HEK293 (cell line): ENCODE data around the gene PTPRG.

Source experiments
- BCL11A ChIP-seq: fragments of 450-650 bp; formaldehyde crosslinking; IDR thresholded peaks from 2 replicates; pipeline ENCODE4 v1.5.1; 2016; ENCODE audit warnings: low read depth, missing biosample characterization, missing genetic modification characterization
- CTCF ChIP-seq: fragments of 450-650 bp; formaldehyde crosslinking; IDR thresholded peaks from 2 replicates; pipeline ENCODE4 v1.5.1; 2016; ENCODE audit warnings: missing biosample characterization, missing genetic modification characterization
- ZBTB17 ChIP-seq: fragments of 450-650 bp; formaldehyde crosslinking; IDR thresholded peaks from 2 replicates; pipeline ENCODE4 v1.5.1; 2016; ENCODE audit warnings: missing biosample characterization, missing genetic modification characterization
- ZBTB26 ChIP-seq: fragments of 450-650 bp; formaldehyde crosslinking; optimal IDR thresholded peaks from 2 replicates; pipeline ENCODE3; 2016; ENCODE audit warnings: missing biosample characterization, mild to moderate bottlenecking, missing genetic modification characterization
- ZNF112 ChIP-seq: fragments of 450-650 bp; formaldehyde crosslinking; IDR thresholded peaks from 2 replicates; pipeline ENCODE4 v1.5.0; 2017; ENCODE audit warnings: missing biosample characterization, missing genetic modification characterization
- ZNF449 ChIP-seq: fragments of 450-650 bp; formaldehyde crosslinking; IDR thresholded peaks from 2 replicates; pipeline ENCODE4 v1.5.1; 2017; ENCODE audit warnings: missing biosample characterization, mild to moderate bottlenecking, missing genetic modification characterization, moderate library complexity
- ZNF513 ChIP-seq: fragments of 450-650 bp; IDR thresholded peaks from 2 replicates; pipeline ENCODE4 v1.5.1; 2018; ENCODE audit warnings: missing biosample characterization, missing genetic modification characterization
- ZNF521 ChIP-seq: fragments of 450-650 bp; formaldehyde crosslinking; IDR thresholded peaks from 2 replicates; pipeline ENCODE4 v1.5.1; 2017; ENCODE audit warnings: missing biosample characterization, mild to moderate bottlenecking, missing genetic modification characterization
- ZNF548 ChIP-seq: fragments of 450-650 bp; formaldehyde crosslinking; IDR thresholded peaks from 2 replicates; pipeline ENCODE4 v1.5.1; 2016; ENCODE audit warnings: missing biosample characterization, missing genetic modification characterization
- ZNF560 ChIP-seq: fragments of 450-650 bp; formaldehyde crosslinking; IDR thresholded peaks from 2 replicates; pipeline ENCODE4 v1.5.1; 2017; ENCODE audit warnings: missing biosample characterization, missing genetic modification characterization, borderline replicate concordance
- ZNF596 ChIP-seq: fragments of 450-650 bp; IDR thresholded peaks from 2 replicates; pipeline ENCODE4 v1.5.0; 2018; ENCODE audit warnings: missing biosample characterization, mild to moderate bottlenecking, missing genetic modification characterization, moderate library complexity
- ZNF692 ChIP-seq: fragments of 450-650 bp; formaldehyde crosslinking; IDR thresholded peaks from 2 replicates; pipeline ENCODE4 v1.5.1; 2016; ENCODE audit warnings: missing biosample characterization, missing genetic modification characterization
- ZNF777 ChIP-seq: fragments of 450-650 bp; formaldehyde crosslinking; IDR thresholded peaks from 2 replicates; pipeline ENCODE4 v1.5.1; 2017; ENCODE audit warnings: missing biosample characterization, missing genetic modification characterization, borderline replicate concordance
- ZNF843 ChIP-seq: fragments of 450-650 bp; formaldehyde crosslinking; IDR thresholded peaks from 2 replicates; pipeline ENCODE4 v1.5.1; 2016; ENCODE audit warnings: missing biosample characterization, missing genetic modification characterization

- no peak for TF ChIP-seq CTCF
- TF ChIP-seq ZNF513 (tag by site-specific recombination), result no peak
- no peak for TF ChIP-seq ZNF521 (tag by site-specific recombination)
- no peak for TF ChIP-seq ZNF596 (tag by site-specific recombination)
- no peak for TF ChIP-seq ZNF843
- TF ChIP-seq ZNF692, result no peak
- no peak for TF ChIP-seq ZNF112 (tag by site-specific recombination)
- TF ChIP-seq ZBTB17 (tag by site-specific recombination), result no peak
- TF ChIP-seq ZNF560 (tag by site-specific recombination), result no peak
- no peak for TF ChIP-seq BCL11A (tag by site-specific recombination)
- TF ChIP-seq ZNF449, result no peak
- TF ChIP-seq ZNF548 (tag by site-specific recombination), result no peak
- no peak for TF ChIP-seq ZBTB26 (tag by site-specific recombination)
- TF ChIP-seq ZNF777 (tag by site-specific recombination), result no peak
These were observed 688.1 kb downstream of the PTPRG start for GRCh38 chr3:62249484-62249776.
